K562 (cell line): ENCODE data around the gene SH2D7. TPM values are rescaled to one million over a fixed set of nuclear protein-coding genes. Genes with fewer than 3 reads are reported as not detected.

Experiments used
- ATAC-seq: fragments of 200-7000 bp; cut with Tn5 transposase; 3 replicates; pipeline ENCODE4 v1.9.1; 2020; ENCODE audit warnings: moderate library complexity
- BruUV-seq: library from RNA; stranded (reverse); fragments of 400-500 nt; replicated peaks from 2 replicates; lab custom pipeline; 2021; lab: Mats Ljungman, UMichigan
- CTCF ChIA-PET: fragments of 300-600 bp; formaldehyde crosslinking; extraction: SDS; loops from one replicate; lab custom pipeline; 2021; ENCODE audit warnings: low intra/inter-chr PET ratio; lab: Yijun Ruan, JAX
- POLR2A ChIA-PET: fragments of 300-600, 350-650 bp; sonication (Branson Sonifier 250); formaldehyde crosslinking; extraction: SDS; loops from one replicate; lab custom pipeline; 2021; ENCODE audit warnings: antibody characterized with exemption, inconsistent platforms; lab: Yijun Ruan, JAX
- DNase-seq, 4 experiments: peaks; one replicate each; pipeline versions ENCODE4 v3.0.0 to v3.0.0-alpha.2; 2011 to 2018; ENCODE audit warnings: low spot score in 3 of 4, mixed read lengths in 3 of 4; ENCODE audit errors: extremely low read depth in 1 of 4
- FAIRE-seq: peaks from 2 replicates; lab custom pipeline; 2011; peaks lifted over from hg19 to GRCh38; lab: Jason Lieb, UNC
- H2AFZ ChIP-seq: 2 replicates; pipeline ENCODE4 v1.6.0; 2011; ENCODE audit warnings: low read depth, low read length, control low read depth, inconsistent platforms
- H3K27ac ChIP-seq: fragments of 200-600 bp; 3 replicates; pipeline ENCODE4 v1.8.0; 2011; ENCODE audit warnings: low read depth, mild to moderate bottlenecking, control low read depth, inconsistent platforms, low read length, moderate library complexity, mixed read lengths; ENCODE audit errors: extremely low read depth
- H3K27me3 ChIP-seq, 2 experiments: fragments of 300-600 bp in 1 of 2; 2 replicates in 1 of 2; 3 replicates in 1 of 2; pipeline versions ENCODE4 v1.6.0 to v1.8.0; 2011; ENCODE audit warnings: inconsistent platforms in 2 of 2, low read length in 2 of 2, mild to moderate bottlenecking in 1 of 2, mixed read lengths in 1 of 2, moderate library complexity in 1 of 2; ENCODE audit not compliant: control insufficient read depth in 2 of 2, insufficient read depth in 2 of 2
- H3K36me3 ChIP-seq: fragments of 300-600 bp; 3 replicates; pipeline ENCODE4 v1.8.0; 2011; ENCODE audit warnings: mild to moderate bottlenecking, low read length, inconsistent platforms; ENCODE audit not compliant: control insufficient read depth, insufficient read depth
- H3K4me1 ChIP-seq, 2 experiments: fragments of 200-600 bp in 1 of 2; replicated peaks in 1 of 2; 2 replicates in 1 of 2; 3 replicates in 1 of 2; pipeline versions ENCODE4 v1.5.1 to v1.8.0; 2011; ENCODE audit warnings: inconsistent platforms in 2 of 2, low read length in 2 of 2, mild to moderate bottlenecking in 1 of 2, mixed read lengths in 1 of 2, moderate library complexity in 1 of 2; ENCODE audit not compliant: control insufficient read depth in 2 of 2, insufficient read depth in 2 of 2
- H3K4me2 ChIP-seq: 2 replicates; pipeline ENCODE4 v1.6.1; 2011; ENCODE audit warnings: low read length, control low read depth, inconsistent platforms, mixed read lengths; ENCODE audit not compliant: insufficient read depth
- H3K4me3 ChIP-seq: fragments of 200-600 bp; sonication (generic), shearing (Covaris generic); 2 replicates; pipeline ENCODE4 v1.5.1; 2016; ENCODE audit warnings: control low read depth, inconsistent platforms
- H3K79me2 ChIP-seq: fragments of 200-600 bp; 3 replicates; pipeline ENCODE4 v1.8.0; 2011; ENCODE audit warnings: low read length, inconsistent platforms; ENCODE audit not compliant: control insufficient read depth, insufficient read depth
- H3K9ac ChIP-seq, 2 experiments: 2 replicates each; pipeline versions ENCODE4 v1.6.0 to v1.6.1; 2011; ENCODE audit warnings: low read depth in 2 of 2, low read length in 2 of 2, control low read depth in 1 of 2, inconsistent platforms in 1 of 2, mild to moderate bottlenecking in 1 of 2, mixed read lengths in 1 of 2; ENCODE audit not compliant: insufficient read depth in 1 of 2
- H3K9me1 ChIP-seq: one replicate; pipeline ENCODE4 v1.6.0; 2011; ENCODE audit warnings: inconsistent platforms, mild to moderate bottlenecking, low read length, moderate library complexity; ENCODE audit not compliant: control insufficient read depth, insufficient read depth
- H3K9me3 ChIP-seq: replicated peaks from 2 replicates; pipeline ENCODE4 v1.5.1; 2011; ENCODE audit warnings: low read depth, low read length, inconsistent platforms; ENCODE audit not compliant: control insufficient read depth, insufficient read depth
- H4K20me1 ChIP-seq: replicated peaks from 2 replicates; pipeline ENCODE4 v1.6.1; 2011; ENCODE audit warnings: low read length, inconsistent platforms, mixed read lengths; ENCODE audit not compliant: control insufficient read depth, insufficient read depth
- ATF1 ChIP-seq, 2 experiments: fragments of 450-650 bp in 1 of 2; IDR thresholded peaks; 2 replicates each; pipeline ENCODE4 v1.6.1; 2016; ENCODE audit warnings: missing compliant biosample characterization in 1 of 2, missing genetic modification characterization in 1 of 2
- CEBPB ChIP-seq: fragments of 450-650 bp; IDR thresholded peaks from 2 replicates; pipeline ENCODE4 v1.6.1; 2016; ENCODE audit warnings: missing genetic modification characterization, missing compliant biosample characterization
- DDX20 ChIP-seq: fragments of 450-650 bp; IDR thresholded peaks from 2 replicates; pipeline ENCODE4 v1.6.1; 2016; ENCODE audit warnings: missing genetic modification characterization, low read depth, mild to moderate bottlenecking, missing compliant biosample characterization, moderate library complexity
- KDM2B ChIP-seq: fragments of 250-450 bp; sonication (Bioruptor Pico); IDR thresholded peaks from 2 replicates; pipeline ENCODE4 v1.8.0; 2021; ENCODE audit warnings: mild to moderate bottlenecking, moderate library complexity
- MAFG ChIP-seq: fragments of 450-650 bp; conservative IDR thresholded peaks from 2 replicates; pipeline ENCODE4 v1.6.1; 2016; ENCODE audit warnings: missing genetic modification characterization, missing compliant biosample characterization
- NR4A1 ChIP-seq, 2 experiments: fragments of 250-450 bp in 1 of 2; fragments of 450-650 bp in 1 of 2; sonication (Bioruptor Pico) in 1 of 2; IDR thresholded peaks; 2 replicates each; pipeline versions ENCODE4 v1.4.0 to v1.6.1; 2016 to 2020; ENCODE audit warnings: mild to moderate bottlenecking in 2 of 2, missing compliant biosample characterization in 1 of 2, missing genetic modification characterization in 1 of 2, moderate library complexity in 1 of 2
- PRPF4 ChIP-seq: fragments of 200-400 bp; formaldehyde crosslinking; IDR thresholded peaks from one replicate; pipeline ENCODE4 v1.6.1; 2017; ENCODE audit warnings: low read length, low read depth, mild to moderate bottlenecking; ENCODE audit not compliant: insufficient read depth, poor library complexity, severe bottlenecking
- TOE1 ChIP-seq, 2 experiments: fragments of 450-650 bp in 1 of 2; sonication (generic) in 1 of 2; formaldehyde crosslinking in 1 of 2; IDR thresholded peaks; 2 replicates each; pipeline versions ENCODE4 v1.7.1 to v1.8.0; 2016 to 2022; ENCODE audit warnings: borderline replicate concordance in 2 of 2, mild to moderate bottlenecking in 2 of 2, antibody characterized with exemption in 1 of 2, inconsistent platforms in 1 of 2, low read depth in 1 of 2, missing genetic modification reagents in 1 of 2, moderate library complexity in 1 of 2
- WGBS: fragments of 100-300 bp; shearing (Covaris generic); methylation state at CpG from one replicate; pipeline ENCODE4 v1.1.6; 2016; ENCODE audit warnings: low coverage, mixed read lengths; ENCODE audit not compliant: insufficient coverage; ENCODE audit errors: missing lambda C conversion rate; 5-methylcytosine and 5-hydroxymethylcytosine counted together
- in situ Hi-C: fragments of 300-500 bp; cut with MboI; formaldehyde crosslinking; loops from 4 replicates; pipeline ENCODE4 v1.15.0; 2018; ENCODE audit warnings: inconsistent platforms, mixed read lengths
- intact Hi-C: fragments of 100-400 bp; cut with micrococcal nuclease; formaldehyde crosslinking; loops from 2 replicates; pipeline ENCODE4 v1.14.2; 2022
- polyA plus RNA-seq, 8 experiments: library from polyadenylated mRNA; depleted of rRNA in 4 of 8; stranded (reverse) in 5 of 8; unstranded in 3 of 8; fragments of >200 nt; fragmentation: Nextera tagmentation in 2 of 8; fragmentation: Illumina TruSeq in 1 of 8; extraction: Ambion mirVana in 2 of 8; extraction: Trizol in 1 of 8; gene quantifications; 2 replicates each; pipeline versions ENCODE4 v1.2.1 to v1.2.3, GENCODE V29; 2011 to 2014; ENCODE audit warnings: inconsistent platforms in 1 of 8, missing spikeins in 1 of 8
- total RNA-seq, 7 experiments: library from RNA; depleted of rRNA in 6 of 7; stranded (reverse); fragments of >200 nt in 6 of 7; fragmentation: Illumina TruSeq in 2 of 7; extraction: Trizol in 2 of 7; gene quantifications; 2 replicates each; pipeline versions ENCODE4 v1.2.1 to v1.2.3, GENCODE V29; 2011 to 2021; ENCODE audit warnings: low replicate concordance in 1 of 7
- TF ChIP-seq, protein P1 (sequence below): IDR thresholded peaks from 2 replicates; pipeline ENCODE4 v1.6.1; 2011; ENCODE audit warnings: borderline replicate concordance, low read depth, mild to moderate bottlenecking, moderate library complexity, low read length; ENCODE audit not compliant: insufficient read depth, poor library complexity, severe bottlenecking
- TF ChIP-seq, protein P2 (sequence below), 3 experiments: IDR thresholded peaks in 2 of 3; conservative IDR thresholded peaks in 1 of 3; 2 replicates each; pipeline ENCODE4 v1.5.1; 2011 to 2012; ENCODE audit warnings: low read length in 3 of 3, mild to moderate bottlenecking in 3 of 3, control low read depth in 2 of 3, improper control_type of control experiment in 1 of 3, inconsistent platforms in 1 of 3, low read depth in 1 of 3, mixed read lengths in 1 of 3, moderate library complexity in 1 of 3; ENCODE audit not compliant: insufficient read depth in 2 of 3
- TF ChIP-seq, protein P3 (sequence below): fragments of 450-650 bp; formaldehyde crosslinking; IDR thresholded peaks from 2 replicates; pipeline ENCODE4 v1.4.0; 2020; ENCODE audit warnings: mild to moderate bottlenecking, moderate library complexity

SH2D7 gene
- total and polyA plus RNA-seq, 9 of the 15 experiments (the other 6 are each of a cell fraction or from before 2014, with no cell fraction given), result not detected

DNA sequence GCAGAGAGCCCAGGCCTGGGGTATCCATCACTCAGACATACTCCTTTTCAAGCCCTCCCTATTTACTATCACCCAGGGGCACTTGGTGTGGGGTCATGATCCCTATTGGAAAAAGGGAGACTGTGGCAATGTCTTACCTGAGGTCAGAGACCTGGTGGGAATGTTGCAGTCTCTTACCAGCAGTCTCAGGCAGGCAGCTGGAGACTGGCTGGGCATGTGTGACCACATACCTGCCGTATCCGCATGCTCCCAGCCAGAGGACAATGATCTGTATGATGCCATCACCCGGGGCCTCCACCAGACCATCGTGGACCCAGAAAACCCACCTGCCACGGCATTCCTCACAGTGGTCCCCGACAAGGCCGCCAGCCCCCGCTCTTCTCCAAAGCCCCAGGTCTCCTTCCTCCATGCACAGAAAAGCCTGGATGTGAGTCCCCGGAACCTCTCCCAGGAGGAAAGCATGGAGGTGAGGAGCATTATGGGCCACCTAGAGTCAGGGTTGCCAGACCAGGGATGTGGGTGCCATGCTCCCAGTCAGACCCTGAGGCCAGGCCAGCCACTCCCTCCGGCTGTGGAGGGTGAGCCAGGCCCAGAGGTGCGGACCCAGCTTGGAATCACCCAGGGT lies 5.9 kb downstream of the SH2D7 start:
- Histone ChIP-seq H3K9ac (no peak overlapping the region), H3K4me1 (0 out of 5 replicates have a peak, but pooled peaks cover 0 to 3% of the 10 kb centered on the region in 2 experiments), H2AFZ (no peak overlapping the region), H3K36me3 (no peaks in the 10 kb centered on the region), H3K9me1 (no peaks in the 10 kb centered on the region), H3K79me2 (no peaks in the 10 kb centered on the region), H3K4me2 (no peak overlapping the region), H3K4me3 (no peak overlapping the region), H3K9me3 (no peaks in the 10 kb centered on the region), H4K20me1 (peaks cover 9% of the 10 kb centered on the region; the same call in 1 of the 2 replicates), H3K27ac (no peak overlapping the region), H3K27me3 (peaks cover 6 to 27% of the 10 kb centered on the region in 2 experiments)
- intact Hi-C loops (no loop called here), in situ Hi-C loops (no loop called here)
- POLR2A ChIA-PET, result interaction anchor here (1.1 kb wide), 1 partner anchor 23 kb away, joined by 4 read pairs; no protein-coding TSS in a partner anchor
- WGBS, result 16% methylated on average over 10 of the region's 11 CpGs
- FAIRE-seq, result no peak
- ATAC-seq, result no peak
- CTCF ChIA-PET, result no interaction called here
- no peak for DNase-seq
- BruUV-seq, result no TSS peak
- TF ChIP-seq MAFG (tag) (no peak), KDM2B (CRISPR knock-in tag) (no peak), NR4A1 (CRISPR knock-in tag; IDR thresholded peaks at IDR 0.05) (no peak), NR4A1 (tag; IDR thresholded peaks at IDR 0.05) (no peak), TOE1 (IDR thresholded peaks at IDR 0.05; ENCODE audit: borderline replicate concordance) (no peak), TOE1 (CRISPR knock-in tag; IDR thresholded peaks at IDR 0.05; ENCODE audit: borderline replicate concordance, low read depth) (no peak), PRPF4 (no peak), ATF1 (CRISPR knock-in tag; IDR thresholded peaks at IDR 0.05) (no peak), ATF1 (tag; IDR thresholded peaks at IDR 0.05) (no peak), DDX20 (tag) (no peak), CEBPB (tag) (no peak)
- TF ChIP-seq, protein P1, sequence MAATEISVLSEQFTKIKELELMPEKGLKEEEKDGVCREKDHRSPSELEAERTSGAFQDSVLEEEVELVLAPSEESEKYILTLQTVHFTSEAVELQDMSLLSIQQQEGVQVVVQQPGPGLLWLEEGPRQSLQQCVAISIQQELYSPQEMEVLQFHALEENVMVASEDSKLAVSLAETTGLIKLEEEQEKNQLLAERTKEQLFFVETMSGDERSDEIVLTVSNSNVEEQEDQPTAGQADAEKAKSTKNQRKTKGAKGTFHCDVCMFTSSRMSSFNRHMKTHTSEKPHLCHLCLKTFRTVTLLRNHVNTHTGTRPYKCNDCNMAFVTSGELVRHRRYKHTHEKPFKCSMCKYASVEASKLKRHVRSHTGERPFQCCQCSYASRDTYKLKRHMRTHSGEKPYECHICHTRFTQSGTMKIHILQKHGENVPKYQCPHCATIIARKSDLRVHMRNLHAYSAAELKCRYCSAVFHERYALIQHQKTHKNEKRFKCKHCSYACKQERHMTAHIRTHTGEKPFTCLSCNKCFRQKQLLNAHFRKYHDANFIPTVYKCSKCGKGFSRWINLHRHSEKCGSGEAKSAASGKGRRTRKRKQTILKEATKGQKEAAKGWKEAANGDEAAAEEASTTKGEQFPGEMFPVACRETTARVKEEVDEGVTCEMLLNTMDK, result no peak
- TF ChIP-seq, protein P2, sequence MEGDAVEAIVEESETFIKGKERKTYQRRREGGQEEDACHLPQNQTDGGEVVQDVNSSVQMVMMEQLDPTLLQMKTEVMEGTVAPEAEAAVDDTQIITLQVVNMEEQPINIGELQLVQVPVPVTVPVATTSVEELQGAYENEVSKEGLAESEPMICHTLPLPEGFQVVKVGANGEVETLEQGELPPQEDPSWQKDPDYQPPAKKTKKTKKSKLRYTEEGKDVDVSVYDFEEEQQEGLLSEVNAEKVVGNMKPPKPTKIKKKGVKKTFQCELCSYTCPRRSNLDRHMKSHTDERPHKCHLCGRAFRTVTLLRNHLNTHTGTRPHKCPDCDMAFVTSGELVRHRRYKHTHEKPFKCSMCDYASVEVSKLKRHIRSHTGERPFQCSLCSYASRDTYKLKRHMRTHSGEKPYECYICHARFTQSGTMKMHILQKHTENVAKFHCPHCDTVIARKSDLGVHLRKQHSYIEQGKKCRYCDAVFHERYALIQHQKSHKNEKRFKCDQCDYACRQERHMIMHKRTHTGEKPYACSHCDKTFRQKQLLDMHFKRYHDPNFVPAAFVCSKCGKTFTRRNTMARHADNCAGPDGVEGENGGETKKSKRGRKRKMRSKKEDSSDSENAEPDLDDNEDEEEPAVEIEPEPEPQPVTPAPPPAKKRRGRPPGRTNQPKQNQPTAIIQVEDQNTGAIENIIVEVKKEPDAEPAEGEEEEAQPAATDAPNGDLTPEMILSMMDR (IDR thresholded peaks at IDR 0.05 in 2 of 3, conservative IDR thresholded peaks at IDR 0.05 in 1 of 3; ENCODE audit: insufficient read depth in 2 of 3, low read depth in 1 of 3, low read length in 3 of 3), result no peak
- TF ChIP-seq, protein P3, sequence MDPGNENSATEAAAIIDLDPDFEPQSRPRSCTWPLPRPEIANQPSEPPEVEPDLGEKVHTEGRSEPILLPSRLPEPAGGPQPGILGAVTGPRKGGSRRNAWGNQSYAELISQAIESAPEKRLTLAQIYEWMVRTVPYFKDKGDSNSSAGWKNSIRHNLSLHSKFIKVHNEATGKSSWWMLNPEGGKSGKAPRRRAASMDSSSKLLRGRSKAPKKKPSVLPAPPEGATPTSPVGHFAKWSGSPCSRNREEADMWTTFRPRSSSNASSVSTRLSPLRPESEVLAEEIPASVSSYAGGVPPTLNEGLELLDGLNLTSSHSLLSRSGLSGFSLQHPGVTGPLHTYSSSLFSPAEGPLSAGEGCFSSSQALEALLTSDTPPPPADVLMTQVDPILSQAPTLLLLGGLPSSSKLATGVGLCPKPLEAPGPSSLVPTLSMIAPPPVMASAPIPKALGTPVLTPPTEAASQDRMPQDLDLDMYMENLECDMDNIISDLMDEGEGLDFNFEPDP, result no peak
